ENCODE results near the gene ETS2. TPM values are rescaled to one million over a fixed set of nuclear protein-coding genes. Genes with fewer than 3 reads are reported as not detected.

Gene ETS2
- total and polyA plus RNA-seq, 2 of the 8 experiments (the other 6 are each of a cell fraction or from before 2014, with no cell fraction given): 11.0 to 45.1 TPM

DNA sequence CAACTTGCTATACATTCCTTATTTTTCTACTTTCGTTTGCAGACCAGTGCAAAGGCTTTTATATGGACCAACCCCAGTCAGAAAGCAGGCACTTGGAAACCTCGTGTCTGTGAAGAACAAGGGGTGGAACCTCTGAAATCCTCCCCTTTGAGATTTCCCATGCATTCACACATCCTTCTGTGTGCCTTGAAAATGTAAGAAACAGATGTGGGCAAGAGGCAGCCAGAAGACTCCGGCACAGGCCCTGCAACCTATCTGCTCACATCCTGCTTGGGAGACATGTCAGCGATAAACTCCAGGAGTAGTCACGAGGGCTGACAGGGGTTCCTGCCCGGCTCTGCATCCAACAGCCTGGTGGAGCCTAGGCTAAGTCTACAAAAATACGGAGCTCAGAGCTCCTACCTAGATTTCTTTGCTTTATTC, 42.5 kb downstream of the ETS2 start (continued):
- TF ChIP-seq ASH2L (IDR thresholded peaks at IDR 0.05; ENCODE audit: low read length): no peak
